KMS-11 (cell line): ENCODE results near the gene TCF4.

Experiments
- H2AFZ ChIP-seq: fragments of 200-600 bp; sonication (generic); 2 replicates; pipeline ENCODE4 v1.6.1; 2016; ENCODE audit warnings: antibody characterized with exemption, mixed run types, low read depth
- H3K27ac ChIP-seq: fragments of 200-600 bp; sonication (generic); 2 replicates; pipeline ENCODE4 v1.6.1; 2016; ENCODE audit warnings: mild to moderate bottlenecking, mixed run types
- H3K27me3 ChIP-seq: fragments of 200-600 bp; sonication (generic); 2 replicates; pipeline ENCODE4 v1.6.1; 2017; ENCODE audit warnings: mild to moderate bottlenecking, low read depth, mixed run types, moderate library complexity; ENCODE audit not compliant: insufficient read depth
- H3K36me3 ChIP-seq: fragments of 200-600 bp; sonication (generic); 2 replicates; pipeline ENCODE4 v1.6.1; 2017; ENCODE audit warnings: mild to moderate bottlenecking, mixed run types; ENCODE audit not compliant: insufficient read depth
- H3K4me1 ChIP-seq: fragments of 200-600 bp; sonication (generic); 2 replicates; pipeline ENCODE4 v1.6.1; 2016; ENCODE audit warnings: mild to moderate bottlenecking, low read depth, mixed run types; ENCODE audit not compliant: poor library complexity, severe bottlenecking
- H3K4me2 ChIP-seq: fragments of 200-600 bp; sonication (generic); 2 replicates; pipeline ENCODE4 v1.7.0; 2016; ENCODE audit warnings: mild to moderate bottlenecking, mixed run types
- H3K4me3 ChIP-seq: fragments of 200-600 bp; sonication (generic); IDR thresholded peaks from 2 replicates; pipeline ENCODE4 v1.6.1; 2017; ENCODE audit warnings: low read depth, low read length, mixed read lengths; ENCODE audit not compliant: insufficient read depth
- H3K79me2 ChIP-seq: fragments of 200-600 bp; sonication (generic); 2 replicates; pipeline ENCODE4 v1.6.1; 2016; ENCODE audit warnings: low read depth, mixed run types; ENCODE audit not compliant: insufficient read depth
- H3K9ac ChIP-seq: fragments of 200-600 bp; sonication (generic); 2 replicates; pipeline ENCODE4 v1.6.1; 2016; ENCODE audit warnings: mild to moderate bottlenecking, mixed run types
- H4K20me1 ChIP-seq: fragments of 200-600 bp; sonication (generic); 2 replicates; pipeline ENCODE4 v1.6.1; 2016; ENCODE audit warnings: mild to moderate bottlenecking, mixed run types; ENCODE audit not compliant: insufficient read depth
- CTCF ChIP-seq: fragments of 200-600 bp; sonication (generic); conservative IDR thresholded peaks from 2 replicates; pipeline ENCODE4 v1.6.1; 2017; ENCODE audit warnings: low read depth, mild to moderate bottlenecking, antibody characterized with exemption, low read length, moderate library complexity, mixed read lengths

TCF4 gene

GRCh38 chr18:55633032-55633431, 45.0 kb upstream of the TCF4 start:
- Histone ChIP-seq H3K36me3 (no peaks in the 10 kb centered on the region), H4K20me1 (no peaks in the 10 kb centered on the region), H3K9ac (no peak overlapping the region), H2AFZ (no peak overlapping the region), H3K79me2 (no peaks in the 10 kb centered on the region), H3K4me1 (peaks cover 4% of the 10 kb centered on the region), H3K4me2 (no peak overlapping the region), H3K27ac (no peak overlapping the region), H3K4me3 (no peak overlapping the region), H3K27me3 (no peaks in the 10 kb centered on the region)
- TF ChIP-seq CTCF, result no peak

- no peak overlapping the region for H3K4me3 ChIP-seq
These were observed 41.1 kb upstream of the TCF4 start for GRCh38 chr18:55629133-55629532.

GRCh38 chr18:55627007-55627406, 39.0 kb upstream of the TCF4 start:
- H2AFZ ChIP-seq, result no peak overlapping the region
- no peak overlapping the region for H3K4me3 ChIP-seq

More at GRCh38 chr18:55629133-55629532, 41.1 kb upstream of the TCF4 start:
- no peak overlapping the region for H3K4me2 ChIP-seq
- H3K27ac ChIP-seq, result no peak overlapping the region
- TF ChIP-seq CTCF, result no peak
- H3K9ac ChIP-seq, result no peak overlapping the region
- H3K36me3 ChIP-seq, result no peaks in the 10 kb centered on the region
- no peaks in the 10 kb centered on the region for H4K20me1 ChIP-seq
- no peak overlapping the region for H2AFZ ChIP-seq
- H3K79me2 ChIP-seq, result no peaks in the 10 kb centered on the region
- H3K27me3 ChIP-seq, result no peaks in the 10 kb centered on the region
- no peaks in the 10 kb centered on the region for H3K4me1 ChIP-seq

GRCh38 chr18:55625901-55626300, 37.9 kb upstream of the TCF4 start:
- no peaks in the 10 kb centered on the region for H3K27me3 ChIP-seq
- no peak for TF ChIP-seq CTCF
- H3K4me1 ChIP-seq, result no peaks in the 10 kb centered on the region
- no peaks in the 10 kb centered on the region for H4K20me1 ChIP-seq
- no peak overlapping the region for H2AFZ ChIP-seq
- no peaks in the 10 kb centered on the region for H3K36me3 ChIP-seq
- no peak overlapping the region for H3K27ac ChIP-seq
- H3K4me2 ChIP-seq, result no peak overlapping the region
- H3K79me2 ChIP-seq, result no peaks in the 10 kb centered on the region
- no peak overlapping the region for H3K9ac ChIP-seq
- no peak overlapping the region for H3K4me3 ChIP-seq

More at GRCh38 chr18:55627007-55627406, 39.0 kb upstream of the TCF4 start:
- H3K4me1 ChIP-seq, result no peaks in the 10 kb centered on the region
- no peaks in the 10 kb centered on the region for H4K20me1 ChIP-seq
- H3K9ac ChIP-seq, result no peak overlapping the region
- H3K27ac ChIP-seq, result no peak overlapping the region
- H3K79me2 ChIP-seq, result no peaks in the 10 kb centered on the region
- H3K36me3 ChIP-seq, result no peaks in the 10 kb centered on the region
- H3K4me2 ChIP-seq, result no peak overlapping the region
- TF ChIP-seq CTCF, result no peak
- no peaks in the 10 kb centered on the region for H3K27me3 ChIP-seq

- H3K79me2 ChIP-seq, result no peaks in the 10 kb centered on the region
- no peaks in the 10 kb centered on the region for H3K4me1 ChIP-seq
- H3K27ac ChIP-seq, result no peak overlapping the region
- H4K20me1 ChIP-seq, result no peaks in the 10 kb centered on the region
- H3K9ac ChIP-seq, result no peak overlapping the region
- H3K27me3 ChIP-seq, result no peaks in the 10 kb centered on the region
- H3K4me3 ChIP-seq, result no peak overlapping the region
- no peak overlapping the region for H2AFZ ChIP-seq
- no peaks in the 10 kb centered on the region for H3K36me3 ChIP-seq
- no peak overlapping the region for H3K4me2 ChIP-seq
- TF ChIP-seq CTCF, result no peak
These were observed 35.6 kb upstream of the TCF4 start for GRCh38 chr18:55623626-55624025.
